ENCODE results near the gene ACVR1B.

Gene ACVR1B

DNA sequence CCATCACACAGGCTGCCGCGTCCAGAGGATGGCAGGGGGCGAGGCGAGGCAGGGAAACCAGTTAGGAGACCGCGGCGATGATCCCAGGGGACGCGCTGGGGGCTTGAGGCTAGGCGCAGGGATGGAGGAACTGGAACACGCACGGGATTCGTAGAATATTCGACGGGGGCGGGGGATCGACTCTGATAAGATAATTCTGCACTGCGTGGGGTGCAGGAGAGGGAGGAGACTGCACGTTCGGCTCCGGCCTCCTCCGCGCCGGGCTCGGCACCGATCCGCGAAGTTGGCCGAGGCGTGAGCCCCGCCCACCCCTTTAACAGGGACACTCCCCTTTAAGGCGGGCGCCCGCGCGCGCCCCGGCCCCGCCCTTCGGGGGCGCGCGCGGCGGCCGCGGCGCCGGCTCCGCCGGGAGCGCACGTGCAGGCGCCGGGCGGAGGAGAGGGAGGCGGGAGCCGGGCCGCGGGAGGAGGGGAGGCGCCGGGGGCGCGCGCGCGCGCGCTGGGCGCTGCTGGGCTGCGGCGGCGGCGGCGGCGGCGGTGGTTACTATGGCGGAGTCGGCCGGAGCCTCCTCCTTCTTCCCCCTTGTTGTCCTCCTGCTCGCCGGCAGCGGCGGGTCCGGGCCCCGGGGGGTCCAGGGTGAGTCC is at the start of gene ACVR1B:
TSS of gene ACVR1B (plus strand) at position 501 of the 644 bp plus-strand sequence. CDS start at position 546, 45 bp downstream.
- peak; percentile 59 for DNase-seq (ENCODE audit: low read depth)

DNA sequence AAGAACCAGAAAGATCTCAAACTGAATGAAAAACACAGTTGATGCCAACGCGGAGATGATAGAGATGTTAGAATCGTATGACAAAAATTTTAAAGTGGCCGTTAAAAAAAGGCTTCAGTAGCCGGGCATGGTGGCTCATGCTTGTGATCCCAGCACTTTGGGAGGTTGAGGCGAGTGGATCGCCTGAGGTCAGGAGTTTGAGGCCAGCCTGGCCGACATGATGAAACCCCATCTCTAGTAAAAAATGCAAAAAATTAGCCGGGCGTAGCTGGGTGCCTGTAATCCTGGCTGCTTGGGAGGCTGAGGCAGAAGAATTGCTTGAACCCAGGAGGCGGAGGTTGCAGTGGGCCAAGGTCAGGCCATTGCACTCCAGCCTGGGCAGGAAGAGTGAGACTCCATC is 49.6 kb upstream of the ACVR1B start:
- DNase-seq (ENCODE audit: low read depth), result no peak

DNA sequence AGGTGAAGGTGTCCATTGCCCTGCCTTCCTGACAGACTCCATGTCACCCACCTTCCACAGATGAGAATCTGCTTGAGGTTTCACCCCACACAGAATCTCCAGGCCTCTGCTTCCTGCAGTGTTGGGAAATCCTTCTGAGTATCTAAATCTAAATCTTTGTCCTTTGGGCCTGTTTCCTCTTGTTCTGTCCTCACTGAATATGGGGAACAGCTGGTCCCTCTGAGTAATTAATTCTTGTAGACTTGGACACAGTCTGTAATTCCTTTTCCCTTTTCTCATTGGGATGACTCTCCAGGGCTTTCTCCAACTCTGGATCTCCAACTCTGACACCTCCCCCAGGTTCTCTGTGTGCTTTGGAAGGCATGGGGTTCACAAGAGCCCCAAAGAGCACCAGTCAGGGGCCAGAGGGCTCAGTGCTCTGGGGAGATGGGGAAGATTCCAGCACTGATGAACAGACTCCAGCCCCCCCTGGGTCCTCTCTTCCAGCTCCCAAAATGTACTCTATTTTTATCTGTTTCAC is 46.5 kb upstream of the ACVR1B start:
- no peak for DNase-seq (ENCODE audit: low read depth)

DNA sequence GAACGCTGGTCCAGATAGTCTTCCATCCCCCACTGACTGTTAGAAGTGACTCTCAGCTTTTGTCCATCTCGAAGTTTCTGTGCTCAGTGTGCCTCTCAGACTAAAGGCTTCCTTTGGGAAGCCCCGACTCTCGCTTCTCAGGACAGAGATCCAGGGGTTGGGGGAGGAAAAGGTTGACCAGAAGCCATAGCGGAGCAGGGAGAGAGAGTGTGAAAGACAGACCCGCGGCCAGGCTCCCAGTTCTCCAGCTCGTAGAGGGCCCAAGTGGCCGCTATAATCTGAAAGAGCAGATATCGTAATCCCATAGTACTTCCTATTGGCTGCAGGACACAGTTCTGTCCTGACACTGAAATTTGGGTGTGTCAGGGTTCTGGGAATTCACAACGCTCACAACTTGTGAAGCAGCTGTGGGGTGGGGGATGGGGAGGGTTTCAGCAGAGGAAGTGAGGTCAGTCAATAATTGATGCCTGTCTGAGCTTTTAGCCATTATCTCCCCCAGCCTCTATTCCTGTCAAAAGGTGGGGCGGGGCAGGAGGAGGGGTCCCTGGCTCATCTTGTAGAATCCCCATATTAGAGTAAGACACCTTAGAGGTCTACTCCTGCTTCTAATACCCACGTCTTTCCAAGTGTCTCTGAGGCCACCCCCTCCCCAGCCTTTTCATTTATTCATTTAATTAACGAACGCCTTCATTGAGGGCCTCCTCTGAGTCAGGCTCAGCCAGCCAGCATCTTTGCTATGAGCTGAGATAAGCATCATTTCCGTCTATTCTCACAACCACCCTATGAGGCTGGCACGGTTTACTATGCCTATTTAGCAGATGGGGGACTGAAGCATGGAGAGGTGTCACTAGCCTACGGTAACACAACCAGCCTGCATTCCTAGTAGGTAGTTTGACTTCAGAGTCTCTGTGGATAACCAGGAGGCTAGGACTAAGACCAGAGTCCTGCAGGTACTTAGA is 45.7 kb upstream of the ACVR1B start:
- DNase-seq (ENCODE audit: low read depth), result no peak

DNA sequence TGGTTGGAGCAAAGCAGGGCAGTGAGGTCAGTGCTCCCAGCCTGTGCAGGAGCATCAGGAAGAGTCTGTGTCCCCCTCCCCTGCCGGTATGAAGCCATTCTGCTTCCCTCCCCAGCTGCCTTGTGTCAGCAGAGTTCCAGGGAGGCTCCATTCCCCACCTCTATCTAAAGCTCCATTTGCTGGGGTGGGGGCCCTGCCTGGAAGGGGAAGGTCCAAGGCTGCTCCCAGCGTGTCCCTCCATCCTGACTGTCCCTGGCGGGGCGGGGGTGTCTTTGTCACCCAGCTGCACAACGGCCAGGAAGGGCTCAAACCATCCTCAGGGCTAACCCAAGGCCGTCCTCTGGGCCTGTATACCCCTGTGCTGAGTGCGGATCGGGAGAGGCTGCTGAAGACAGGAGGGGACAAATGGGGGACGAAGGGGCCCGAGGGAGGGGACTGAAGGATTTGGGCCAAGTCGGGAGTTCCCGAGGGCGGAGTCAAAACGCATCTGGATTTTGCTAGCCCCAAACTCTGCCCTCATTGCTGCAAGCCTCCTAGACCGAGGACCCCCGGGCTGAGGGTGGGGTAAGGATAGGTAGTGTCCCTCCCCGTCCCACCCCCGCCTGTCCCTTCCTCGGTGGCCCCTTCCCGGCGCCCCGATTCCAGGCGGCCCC is 44.9 kb upstream of the ACVR1B start:
- no peak for DNase-seq (ENCODE audit: low read depth)

DNA sequence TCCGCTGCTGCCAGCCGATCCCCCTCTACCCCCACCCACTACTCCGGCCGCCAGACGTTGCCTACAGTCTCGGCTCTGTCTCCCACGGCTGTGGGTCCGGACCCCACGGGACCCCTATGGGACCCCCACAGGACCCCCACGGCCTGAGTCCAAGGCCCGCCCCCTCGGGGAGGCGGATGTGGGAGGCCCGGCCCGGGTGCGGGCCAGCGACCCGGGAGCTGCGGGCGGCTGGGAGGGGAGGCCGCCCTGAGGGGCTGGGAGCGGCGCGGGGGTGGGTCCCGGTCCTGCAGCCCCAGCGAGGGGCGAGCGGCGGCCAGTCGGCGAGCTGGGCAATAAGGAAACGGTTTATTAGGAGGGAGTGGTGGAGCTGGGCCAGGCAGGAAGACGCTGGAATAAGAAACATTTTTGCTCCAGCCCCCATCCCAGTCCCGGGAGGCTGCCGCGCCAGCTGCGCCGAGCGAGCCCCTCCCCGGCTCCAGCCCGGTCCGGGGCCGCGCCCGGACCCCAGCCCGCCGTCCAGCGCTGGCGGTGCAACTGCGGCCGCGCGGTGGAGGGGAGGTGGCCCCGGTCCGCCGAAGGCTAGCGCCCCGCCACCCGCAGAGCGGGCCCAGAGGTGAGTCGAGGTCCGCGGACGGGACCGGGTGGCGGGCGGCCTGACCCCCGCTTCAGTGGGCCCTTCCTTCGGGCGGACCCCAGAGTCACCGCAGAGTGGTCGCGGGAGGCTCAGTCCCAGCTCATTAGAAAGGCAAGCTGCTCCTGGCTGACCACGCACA is 44.2 kb upstream of the ACVR1B start, which contains the start of gene ACVRL1:
TSS of gene ACVRL1 (plus strand) at position 422 of the 773 bp plus-strand sequence. CDS start 4,971 bp downstream, outside the sequence.
- no peak for DNase-seq (ENCODE audit: low read depth)

DNA sequence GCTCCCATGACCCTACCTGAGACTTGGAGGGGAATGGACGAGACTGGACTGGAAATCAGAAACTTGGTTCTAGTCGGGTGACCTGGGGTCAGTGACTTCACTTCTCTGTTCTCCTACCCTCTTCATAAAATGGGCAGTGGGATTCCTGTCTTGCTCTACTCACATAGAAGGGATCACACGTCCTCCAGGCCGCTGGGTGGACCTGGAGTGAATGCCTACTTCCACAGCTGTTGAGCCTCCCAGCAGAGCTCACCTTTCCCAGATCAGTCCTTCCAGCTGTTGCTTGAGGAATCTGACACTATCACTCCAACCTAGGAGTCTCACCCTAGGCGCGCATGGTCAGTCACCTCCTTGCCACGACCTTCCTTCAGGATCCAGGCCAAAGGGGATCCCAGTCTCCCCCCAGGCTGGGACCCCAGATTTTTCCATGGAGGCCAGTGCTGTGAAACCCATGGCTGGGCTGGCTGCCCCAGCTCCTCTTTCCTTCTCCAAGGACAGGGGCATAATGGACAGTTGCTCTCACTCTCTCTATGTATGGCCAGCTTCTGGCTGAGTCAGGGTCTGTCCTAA is 43.6 kb upstream of the ACVR1B start:
- DNase-seq (ENCODE audit: low read depth), result no peak

DNA sequence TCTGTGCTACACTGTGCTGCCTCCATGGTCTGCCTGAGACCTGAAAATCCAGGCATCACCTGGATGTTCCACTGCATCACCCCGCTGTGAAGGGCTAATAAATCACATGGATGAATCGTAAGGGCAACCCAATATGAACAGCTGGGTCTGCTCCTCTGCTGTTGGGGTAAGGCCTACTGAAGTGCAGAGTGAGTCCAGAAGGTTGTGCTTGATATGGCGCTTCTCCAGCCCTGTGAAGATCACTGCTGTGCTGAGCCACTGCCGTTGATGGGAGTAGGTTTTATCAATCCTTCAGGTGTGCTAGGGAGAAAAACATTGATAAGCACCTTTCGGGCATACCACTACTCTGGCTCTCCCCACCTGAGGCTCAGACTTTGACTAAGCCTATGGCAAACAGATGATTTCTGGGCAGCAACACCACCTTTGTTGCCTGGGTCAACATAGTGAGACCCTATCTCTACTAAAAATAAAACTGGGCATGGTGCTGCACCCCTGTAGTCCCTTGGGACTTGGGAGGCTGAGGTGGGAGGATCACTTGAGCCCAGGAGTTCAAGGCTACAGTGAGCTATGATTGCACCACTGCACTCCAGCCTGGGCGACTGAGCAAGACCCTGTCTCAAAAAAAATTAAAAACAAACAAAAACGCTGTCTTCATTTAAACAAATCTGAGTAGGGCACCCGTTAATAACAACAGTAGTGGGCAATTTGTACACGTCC is 42.5 kb upstream of the ACVR1B start:
- no peak for DNase-seq (ENCODE audit: low read depth)

DNA sequence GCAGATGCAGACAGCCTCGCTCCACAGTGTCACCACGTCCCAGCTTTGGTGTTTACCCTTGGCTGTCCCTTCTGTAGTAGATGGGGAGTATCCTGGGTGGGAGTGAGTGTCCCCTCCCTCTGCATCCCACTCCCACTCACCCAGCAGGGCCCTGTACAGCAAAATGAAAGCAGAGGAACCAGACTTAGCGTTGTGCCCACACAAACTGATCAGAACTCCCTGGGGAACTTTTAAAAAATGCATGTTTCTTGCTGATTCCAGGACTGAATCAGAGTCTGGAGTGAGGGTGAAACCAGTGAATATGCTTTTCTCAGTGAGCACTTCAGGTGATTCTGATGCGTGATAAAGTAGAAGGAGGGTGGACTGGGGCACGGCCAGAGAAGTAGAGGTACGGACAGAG is 41.3 kb upstream of the ACVR1B start:
- DNase-seq (ENCODE audit: low read depth), result no peak

DNA sequence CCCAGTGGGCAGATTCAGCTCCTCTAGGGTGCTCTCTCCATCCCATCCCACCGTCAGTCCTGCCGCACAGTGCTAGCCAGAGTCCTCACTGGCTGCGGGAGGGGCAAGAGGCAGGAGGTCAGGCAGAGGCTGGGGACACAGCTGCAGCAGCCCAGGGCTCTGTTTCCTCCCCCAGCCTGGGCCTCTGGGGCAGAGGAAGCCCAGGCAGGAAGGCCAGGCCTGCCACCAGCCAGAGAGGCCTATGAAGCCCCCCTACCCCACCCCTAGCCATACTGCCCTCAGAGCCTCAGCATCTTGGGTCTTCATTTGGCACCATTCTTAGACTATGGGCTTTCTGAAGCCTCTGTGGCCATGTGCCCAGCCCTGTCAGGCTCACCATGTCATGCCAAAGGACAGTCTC is 40.8 kb upstream of the ACVR1B start:
- no peak for DNase-seq (ENCODE audit: low read depth)

DNA sequence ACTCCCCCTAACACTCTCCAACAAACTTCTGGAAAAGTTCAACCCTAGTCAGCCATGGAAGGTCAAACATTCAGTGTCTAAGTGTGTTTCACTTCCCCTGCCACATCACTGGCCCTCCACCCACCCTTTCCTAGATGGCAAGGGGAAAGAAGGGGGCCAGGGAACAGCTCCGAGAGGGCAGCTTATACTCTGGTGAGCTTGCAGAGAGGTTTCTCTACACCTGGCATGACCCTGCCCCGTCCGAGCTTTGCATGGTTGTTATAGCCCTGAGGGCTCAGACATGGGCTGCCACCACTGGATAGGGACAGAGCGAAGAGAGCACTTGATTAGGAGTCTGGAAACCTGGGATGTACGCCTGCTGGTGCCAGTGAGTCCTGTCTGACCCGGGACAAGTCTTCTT is 40.2 kb upstream of the ACVR1B start:
- DNase-seq (ENCODE audit: low read depth), result no peak

DNA sequence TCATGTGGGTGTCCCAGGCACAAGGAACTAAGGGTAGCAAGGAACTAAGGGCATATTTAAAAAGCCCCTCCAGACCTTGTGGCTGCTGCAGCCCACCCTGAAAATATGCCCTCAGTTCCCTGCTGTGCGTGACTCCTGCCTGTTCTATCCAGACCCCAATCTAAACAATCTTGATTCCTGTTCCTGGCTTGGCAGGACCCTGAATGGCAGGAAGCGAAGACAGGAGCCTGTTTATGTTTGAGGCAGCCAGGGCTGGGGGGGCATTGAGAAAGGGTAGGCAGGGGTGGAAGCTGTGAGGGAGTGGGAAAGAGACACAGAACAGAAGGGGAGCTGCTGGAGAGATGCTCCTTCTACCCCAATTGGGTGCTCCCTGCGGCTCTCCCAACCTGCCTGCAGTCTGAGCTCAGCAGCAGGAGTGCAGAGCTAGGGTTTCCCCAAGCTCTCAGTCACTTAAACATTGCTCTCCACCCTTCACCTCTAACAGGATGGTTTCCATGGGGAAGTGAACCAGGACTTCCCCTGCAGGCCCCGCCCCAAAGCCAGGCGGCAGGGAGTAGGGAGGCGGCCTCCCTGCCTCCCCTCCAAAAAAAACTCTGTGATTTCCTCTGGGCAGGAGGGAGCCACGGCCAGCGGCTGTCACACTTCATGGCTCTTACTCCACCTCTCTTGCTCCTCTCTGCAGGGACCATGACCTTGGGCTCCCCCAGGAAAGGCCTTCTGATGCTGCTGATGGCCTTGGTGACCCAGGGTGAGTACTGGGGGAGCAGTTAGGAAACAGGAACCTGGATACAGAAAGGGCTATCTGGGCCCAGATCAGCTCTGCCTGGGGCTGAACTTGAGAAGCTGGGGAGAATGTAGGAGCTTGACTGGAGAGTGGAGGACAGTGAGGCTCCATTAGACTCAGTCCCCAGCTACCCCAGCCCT is 39.4 kb upstream of the ACVR1B start:
- DNase-seq (ENCODE audit: low read depth), result no peak

DNA sequence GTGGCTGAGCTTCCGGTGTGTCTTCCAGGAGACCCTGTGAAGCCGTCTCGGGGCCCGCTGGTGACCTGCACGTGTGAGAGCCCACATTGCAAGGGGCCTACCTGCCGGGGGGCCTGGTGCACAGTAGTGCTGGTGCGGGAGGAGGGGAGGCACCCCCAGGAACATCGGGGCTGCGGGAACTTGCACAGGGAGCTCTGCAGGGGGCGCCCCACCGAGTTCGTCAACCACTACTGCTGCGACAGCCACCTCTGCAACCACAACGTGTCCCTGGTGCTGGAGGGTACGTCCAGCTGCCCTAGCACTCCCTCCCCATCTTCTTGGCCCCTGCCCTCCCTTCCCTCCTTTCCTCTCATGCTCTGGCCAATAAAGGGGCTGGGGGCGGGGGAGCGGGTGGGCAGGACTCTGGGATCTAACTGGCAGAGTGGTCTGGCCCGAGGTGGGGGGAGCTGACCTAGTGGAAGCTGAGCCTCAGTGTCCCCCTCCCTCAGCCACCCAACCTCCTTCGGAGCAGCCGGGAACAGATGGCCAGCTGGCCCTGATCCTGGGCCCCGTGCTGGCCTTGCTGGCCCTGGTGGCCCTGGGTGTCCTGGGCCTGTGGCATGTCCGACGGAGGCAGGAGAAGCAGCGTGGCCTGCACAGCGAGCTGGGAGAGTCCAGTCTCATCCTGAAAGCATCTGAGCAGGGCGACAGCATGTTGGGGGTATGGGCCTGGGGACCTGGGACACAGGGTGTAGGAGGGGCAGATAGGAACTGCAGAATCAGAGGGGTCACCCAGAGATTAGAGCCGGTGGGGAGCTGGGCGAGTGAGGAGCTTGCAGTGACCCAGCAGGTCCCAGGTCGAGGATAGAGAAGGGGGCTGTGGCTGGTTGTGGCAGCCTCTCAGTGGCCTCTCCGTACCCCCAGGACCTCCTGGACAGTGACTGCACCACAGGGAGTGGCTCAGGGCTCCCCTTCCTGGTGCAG is 38.1 kb upstream of the ACVR1B start:
- DNase-seq (ENCODE audit: low read depth), result no peak

DNA sequence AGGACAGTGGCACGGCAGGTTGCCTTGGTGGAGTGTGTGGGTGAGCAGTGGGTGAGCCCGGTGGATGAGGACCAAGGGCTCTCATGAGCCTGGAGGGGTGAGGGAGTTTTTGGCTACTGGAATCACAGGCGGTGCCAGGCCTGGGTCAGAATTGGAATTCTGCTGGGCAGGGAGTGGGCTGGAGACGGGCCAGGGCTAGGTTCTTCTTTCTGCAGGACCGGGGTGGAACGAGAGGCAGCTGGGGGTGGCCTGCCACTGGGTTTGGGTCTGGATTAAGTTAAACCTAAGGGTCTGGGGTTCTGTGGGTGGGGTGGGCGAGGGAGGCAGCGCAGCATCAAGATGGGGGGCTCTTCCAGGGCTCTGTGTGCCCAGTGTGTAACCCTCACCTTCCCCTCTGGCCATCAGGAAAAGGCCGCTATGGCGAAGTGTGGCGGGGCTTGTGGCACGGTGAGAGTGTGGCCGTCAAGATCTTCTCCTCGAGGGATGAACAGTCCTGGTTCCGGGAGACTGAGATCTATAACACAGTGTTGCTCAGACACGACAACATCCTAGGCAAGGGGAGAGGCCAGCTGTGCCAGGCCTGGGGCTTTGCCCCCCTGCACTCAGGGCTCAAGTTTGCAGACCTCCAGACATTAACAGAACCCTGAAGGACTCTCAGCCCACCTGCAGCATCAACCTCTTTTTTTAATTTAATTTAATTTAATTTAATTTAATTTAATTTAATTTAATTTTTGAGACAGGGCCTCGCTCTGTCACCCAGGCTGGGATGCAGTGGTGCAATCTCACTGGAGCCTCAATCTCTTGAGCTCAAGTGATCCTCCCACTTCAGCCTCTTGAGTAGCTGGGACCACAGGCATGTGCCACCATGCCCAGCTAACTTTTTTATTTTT is 37.2 kb upstream of the ACVR1B start:
- no peak for DNase-seq (ENCODE audit: low read depth)

DNA sequence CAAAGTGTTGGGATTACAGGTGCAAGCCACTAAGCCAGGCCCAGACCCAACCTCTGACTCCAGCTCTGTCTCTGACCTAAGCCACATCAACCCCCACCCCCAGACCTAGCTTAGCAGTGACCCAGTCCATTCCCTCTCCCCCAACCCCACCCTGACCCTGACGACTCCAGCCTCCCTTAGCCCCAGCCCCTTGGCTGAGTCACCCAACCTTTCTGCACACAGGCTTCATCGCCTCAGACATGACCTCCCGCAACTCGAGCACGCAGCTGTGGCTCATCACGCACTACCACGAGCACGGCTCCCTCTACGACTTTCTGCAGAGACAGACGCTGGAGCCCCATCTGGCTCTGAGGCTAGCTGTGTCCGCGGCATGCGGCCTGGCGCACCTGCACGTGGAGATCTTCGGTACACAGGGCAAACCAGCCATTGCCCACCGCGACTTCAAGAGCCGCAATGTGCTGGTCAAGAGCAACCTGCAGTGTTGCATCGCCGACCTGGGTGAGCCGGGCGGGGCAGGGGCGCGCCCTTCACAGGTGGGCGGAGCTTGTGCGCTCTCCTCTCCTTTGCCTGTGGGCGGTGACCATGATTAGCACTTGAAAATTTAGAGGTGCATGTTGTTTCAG is 36.4 kb upstream of the ACVR1B start:
- no peak for DNase-seq (ENCODE audit: low read depth)

DNA sequence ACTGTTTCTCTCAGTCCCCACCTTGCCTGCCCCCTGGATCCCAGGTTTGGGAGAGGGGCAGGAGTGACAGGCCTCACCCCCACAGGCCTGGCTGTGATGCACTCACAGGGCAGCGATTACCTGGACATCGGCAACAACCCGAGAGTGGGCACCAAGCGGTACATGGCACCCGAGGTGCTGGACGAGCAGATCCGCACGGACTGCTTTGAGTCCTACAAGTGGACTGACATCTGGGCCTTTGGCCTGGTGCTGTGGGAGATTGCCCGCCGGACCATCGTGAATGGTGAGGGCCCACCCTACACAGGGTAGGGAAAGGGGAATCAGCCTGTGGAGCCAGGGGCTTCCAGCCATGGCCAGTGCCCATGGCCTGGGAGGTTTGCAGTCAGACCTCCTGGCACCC is 35.5 kb upstream of the ACVR1B start:
- DNase-seq (ENCODE audit: low read depth), result no peak

DNA sequence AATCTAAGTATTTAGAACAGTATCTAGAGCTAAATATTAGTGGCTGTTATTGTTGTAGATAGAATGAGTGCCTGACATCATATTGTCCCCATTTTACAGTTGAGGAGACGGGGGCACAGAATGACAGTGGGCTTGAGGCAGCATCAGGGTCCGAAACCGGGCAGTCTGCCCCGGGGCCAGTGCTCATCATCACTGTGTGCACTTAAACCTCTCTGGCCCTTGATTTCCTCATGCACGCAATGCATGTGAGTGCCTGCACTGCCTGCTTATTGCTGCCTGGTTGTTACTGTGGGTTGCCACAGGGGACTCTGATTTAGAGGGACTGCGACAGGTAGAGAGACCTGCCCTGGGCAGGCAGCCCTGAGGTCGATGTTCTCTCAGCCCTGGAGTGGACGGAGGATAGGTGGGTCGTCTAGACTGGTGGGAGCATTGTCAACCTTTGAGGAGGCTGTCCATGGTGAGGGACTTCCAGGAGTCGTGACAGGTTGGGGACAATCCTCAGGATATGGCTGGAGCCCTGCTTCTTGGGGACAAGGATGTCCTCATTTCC is 34.4 kb upstream of the ACVR1B start:
- DNase-seq (ENCODE audit: low read depth), result no peak

Data from non-pigmented ciliary epithelial cell (primary cell).